GM12874 (cell line): ENCODE measurements around the gene NDUFS3.

ENCODE experiments used
- TF ChIP-seq, protein P1 (sequence below): IDR thresholded peaks from 2 replicates; pipeline ENCODE4 v1.5.1; 2011; ENCODE audit warnings: low read depth, mild to moderate bottlenecking, control low read depth, low read length, moderate library complexity; ENCODE audit not compliant: insufficient read depth

NDUFS3 gene

DNA sequence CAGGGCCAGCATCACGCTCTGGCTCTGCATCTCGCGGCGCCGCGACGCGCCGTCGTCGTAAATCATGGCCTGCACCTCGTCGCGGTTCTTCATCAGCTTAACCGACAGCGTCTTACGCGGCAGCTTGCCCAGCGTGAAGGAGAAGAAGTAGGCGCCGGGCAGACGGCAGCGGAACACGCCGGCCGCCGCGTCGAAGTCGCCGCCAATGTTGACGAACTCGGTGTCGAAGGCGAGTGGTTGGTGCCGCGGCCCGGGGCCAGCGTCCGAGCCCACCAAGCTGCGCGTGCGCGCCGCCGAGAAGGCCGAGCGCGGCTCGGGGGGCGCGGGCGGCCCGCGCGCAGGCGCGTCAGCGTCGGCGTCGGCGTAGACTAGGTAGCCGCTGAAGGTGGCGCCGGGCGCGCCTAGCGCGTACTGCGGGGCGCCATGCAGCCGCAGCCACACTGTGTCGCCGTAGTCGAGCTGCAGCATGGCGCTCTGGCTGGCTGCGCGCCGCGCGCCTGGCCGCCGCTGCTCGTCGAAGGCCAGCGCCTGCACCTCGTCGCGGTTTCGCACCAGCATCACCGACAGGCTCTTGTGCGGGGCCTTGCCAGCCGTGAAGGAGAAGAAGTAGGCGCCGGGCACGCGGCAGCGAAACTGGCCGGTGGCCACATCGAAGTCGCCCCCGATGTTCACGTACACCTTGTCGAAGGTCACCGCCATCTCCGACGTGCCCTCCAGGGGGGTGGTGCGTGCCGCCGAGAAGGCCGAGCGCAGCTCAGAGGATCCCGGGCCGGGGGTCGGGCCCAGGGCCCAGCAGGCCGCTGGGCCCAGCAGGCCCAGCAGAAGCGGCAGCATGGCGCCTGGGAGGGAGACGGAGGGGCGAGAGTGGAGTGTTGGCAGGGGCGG lies 11.3 kb downstream of the NDUFS3 start:
- TF ChIP-seq, protein P1, sequence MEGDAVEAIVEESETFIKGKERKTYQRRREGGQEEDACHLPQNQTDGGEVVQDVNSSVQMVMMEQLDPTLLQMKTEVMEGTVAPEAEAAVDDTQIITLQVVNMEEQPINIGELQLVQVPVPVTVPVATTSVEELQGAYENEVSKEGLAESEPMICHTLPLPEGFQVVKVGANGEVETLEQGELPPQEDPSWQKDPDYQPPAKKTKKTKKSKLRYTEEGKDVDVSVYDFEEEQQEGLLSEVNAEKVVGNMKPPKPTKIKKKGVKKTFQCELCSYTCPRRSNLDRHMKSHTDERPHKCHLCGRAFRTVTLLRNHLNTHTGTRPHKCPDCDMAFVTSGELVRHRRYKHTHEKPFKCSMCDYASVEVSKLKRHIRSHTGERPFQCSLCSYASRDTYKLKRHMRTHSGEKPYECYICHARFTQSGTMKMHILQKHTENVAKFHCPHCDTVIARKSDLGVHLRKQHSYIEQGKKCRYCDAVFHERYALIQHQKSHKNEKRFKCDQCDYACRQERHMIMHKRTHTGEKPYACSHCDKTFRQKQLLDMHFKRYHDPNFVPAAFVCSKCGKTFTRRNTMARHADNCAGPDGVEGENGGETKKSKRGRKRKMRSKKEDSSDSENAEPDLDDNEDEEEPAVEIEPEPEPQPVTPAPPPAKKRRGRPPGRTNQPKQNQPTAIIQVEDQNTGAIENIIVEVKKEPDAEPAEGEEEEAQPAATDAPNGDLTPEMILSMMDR = no peak

DNA sequence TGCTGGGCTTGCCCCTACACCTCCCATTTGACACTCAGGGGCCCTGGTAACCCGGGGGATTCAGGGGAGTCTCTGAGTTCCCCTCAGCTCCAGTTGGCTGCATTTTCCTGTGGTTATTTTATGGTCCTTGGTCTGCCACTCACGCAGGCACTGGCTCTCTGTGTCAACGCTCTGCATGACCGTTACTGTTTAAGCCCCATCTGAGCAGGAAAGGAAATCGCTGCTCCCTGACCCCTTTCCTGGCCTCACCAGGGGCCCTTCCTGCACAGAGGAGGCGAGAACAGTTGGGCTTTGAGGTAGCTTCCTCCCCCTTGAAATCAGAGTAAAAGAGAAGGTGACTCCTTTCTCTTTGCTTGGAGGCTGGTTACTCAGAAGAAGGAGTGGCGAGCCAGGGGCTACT lies 12.9 kb downstream of the NDUFS3 start:
- TF ChIP-seq, protein P1 = no peak

DNA sequence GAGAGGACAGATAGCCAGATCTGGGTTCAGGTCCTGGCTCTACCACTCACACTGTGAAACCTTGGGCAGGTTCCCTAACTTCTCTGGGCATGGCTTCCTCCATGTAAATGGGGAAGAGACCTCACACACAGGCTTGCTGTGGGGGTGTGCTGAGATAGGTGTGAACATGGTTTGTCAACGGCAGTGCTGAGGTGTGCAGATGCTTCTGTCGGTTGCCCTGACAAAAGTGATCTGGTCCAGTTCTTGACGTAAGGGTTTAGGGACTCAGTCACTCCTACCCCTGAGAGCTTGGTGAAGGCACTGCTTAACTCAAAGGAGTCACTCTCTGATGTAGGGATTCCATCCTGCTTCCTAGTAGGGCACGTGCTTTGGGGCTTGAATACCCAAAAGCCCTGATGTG lies 13.4 kb downstream of the NDUFS3 start:
- TF ChIP-seq, protein P1 = no peak

DNA sequence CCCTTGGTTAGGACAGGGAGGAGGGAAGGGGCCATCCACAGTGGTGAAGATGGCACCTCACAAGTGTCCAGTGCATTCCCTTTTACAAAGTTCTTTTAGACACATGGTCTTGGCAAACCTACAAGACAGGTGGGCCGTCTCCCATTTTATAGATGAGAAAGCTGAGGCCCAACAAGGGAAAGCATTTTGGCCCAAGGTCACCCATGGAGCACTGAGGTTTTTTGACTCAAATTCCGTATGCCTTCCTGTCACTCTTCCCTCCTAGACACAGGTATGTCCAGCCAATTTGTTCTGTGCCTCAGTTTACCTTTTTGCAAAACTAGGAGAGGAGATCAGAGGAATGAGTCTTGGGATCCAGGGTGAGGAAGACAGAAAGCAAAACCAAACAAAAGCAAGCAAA lies 14.1 kb downstream of the NDUFS3 start:
- TF ChIP-seq, protein P1 = no peak

DNA sequence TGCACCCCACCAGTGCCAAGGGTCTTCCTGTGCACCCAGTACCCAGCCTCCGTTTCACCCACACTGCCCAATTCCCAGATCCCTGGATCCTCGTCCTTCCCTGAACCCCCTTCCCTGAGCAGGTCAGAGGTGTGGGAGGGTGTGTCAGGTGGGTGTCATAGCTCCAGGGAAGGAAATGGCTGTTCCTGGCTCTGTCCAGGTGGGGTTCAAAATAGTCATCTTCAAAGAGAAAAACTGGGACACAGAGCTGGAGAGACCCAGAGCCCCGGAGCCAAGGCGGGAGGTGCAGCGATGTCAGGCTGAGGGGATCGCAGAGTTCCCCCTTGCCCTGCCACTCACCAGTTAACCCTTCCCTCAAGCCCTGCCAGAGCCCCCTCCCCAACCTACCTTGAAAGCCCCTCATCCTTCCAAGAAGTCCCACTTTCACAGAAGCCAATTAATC lies 14.6 kb downstream of the NDUFS3 start:
- TF ChIP-seq, protein P1 = no peak

DNA sequence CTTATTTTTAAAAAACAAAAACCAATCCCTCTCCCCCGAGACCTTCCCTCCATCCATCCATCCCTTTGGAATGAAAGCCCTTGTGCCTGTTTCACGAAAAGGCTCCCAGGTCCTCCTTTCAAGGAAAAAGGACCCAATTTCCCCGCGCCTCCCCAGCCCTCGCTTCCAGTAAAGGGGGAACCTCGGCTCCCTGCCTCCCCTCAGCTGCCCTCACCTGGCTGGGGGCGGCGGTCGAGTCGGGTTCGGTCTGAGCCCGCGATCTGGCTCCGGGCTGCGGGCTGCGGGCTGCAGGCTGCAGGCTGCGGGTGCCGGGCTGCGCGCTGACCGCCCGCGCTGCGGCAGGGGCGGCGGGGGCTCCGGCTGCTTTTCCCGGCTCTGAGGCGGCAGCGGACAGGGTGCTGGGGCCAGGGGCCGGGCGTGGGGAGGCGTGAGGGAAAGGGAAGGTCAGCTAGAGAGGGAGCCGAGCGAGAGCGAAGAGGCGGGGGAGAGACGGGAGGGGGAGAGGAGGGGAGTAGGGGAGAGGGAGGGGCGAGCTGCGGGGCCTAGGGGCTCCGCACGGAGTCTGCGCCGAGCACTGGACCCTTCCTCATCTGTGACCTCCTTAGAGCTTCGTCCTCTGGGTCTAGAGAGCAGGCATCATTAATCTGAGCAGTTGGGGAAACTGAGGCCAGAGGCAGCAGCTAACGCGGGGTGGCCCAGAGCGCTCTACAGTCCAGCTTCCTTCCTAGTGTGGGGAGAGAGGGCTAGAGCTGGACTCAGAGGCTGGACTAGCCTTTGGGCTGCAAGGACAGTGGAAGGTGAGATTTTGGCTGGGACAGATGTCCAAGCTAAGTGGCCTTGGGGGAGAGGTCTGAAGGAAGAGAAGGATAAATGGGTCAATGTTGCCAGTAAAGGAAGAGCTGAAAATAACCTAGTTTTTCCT lies 15.3 kb downstream of the NDUFS3 start, which contains the start of gene C1QTNF4:
TSS of gene C1QTNF4 (minus strand) at position 478 of the 922 bp plus-strand sequence. CDS start 3,601 bp downstream, outside the sequence.
- TF ChIP-seq, protein P1 = no peak

DNA sequence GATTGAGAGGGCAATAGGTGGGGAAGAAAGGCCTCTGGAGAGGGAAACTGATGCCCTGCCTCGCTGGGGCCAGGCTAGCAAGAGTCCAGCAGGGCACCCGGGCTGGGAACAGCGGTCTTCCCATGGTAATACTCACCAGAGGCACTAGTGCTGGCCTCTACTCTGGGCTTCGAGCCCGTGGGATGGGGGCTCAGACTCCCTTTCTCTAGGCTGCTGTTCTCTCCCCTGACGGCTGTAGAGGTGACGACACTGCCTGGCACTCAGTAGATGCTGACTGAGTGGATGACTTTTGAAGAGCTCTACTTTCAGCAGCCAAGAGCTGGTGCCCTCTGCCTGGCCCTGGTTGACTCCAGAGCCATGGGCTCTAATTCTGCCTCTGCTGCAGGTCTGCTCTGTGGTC lies 16.2 kb downstream of the NDUFS3 start:
- TF ChIP-seq, protein P1 = no peak
